Loucy (cell line): ENCODE measurements around the gene SLC39A3.

Experiments used
- H2AFZ ChIP-seq: fragments of 200-600 bp; sonication (generic); 2 replicates; pipeline ENCODE4 v1.6.0; 2016; ENCODE audit warnings: antibody characterized with exemption, mild to moderate bottlenecking, low read length, moderate library complexity
- H3F3A ChIP-seq: fragments of 200-600 bp; 2 replicates; pipeline ENCODE4 v1.6.0; 2016; ENCODE audit warnings: antibody characterized with exemption, low read depth, mild to moderate bottlenecking
- H3K27me3 ChIP-seq: fragments of 200-600 bp; sonication (generic); 2 replicates; pipeline ENCODE4 v1.6.1; 2014; ENCODE audit warnings: low read length, mild to moderate bottlenecking; ENCODE audit not compliant: insufficient read depth, poor library complexity, severe bottlenecking
- H3K36me3 ChIP-seq: fragments of 200-600 bp; sonication (generic); 2 replicates; pipeline ENCODE4 v1.6.1; 2016; ENCODE audit warnings: low read length; ENCODE audit not compliant: insufficient read depth
- H3K4me1 ChIP-seq: fragments of 200-600 bp; sonication (generic); 2 replicates; pipeline ENCODE4 v1.5.1; 2014; ENCODE audit warnings: low read length, mild to moderate bottlenecking; ENCODE audit not compliant: insufficient read depth, poor library complexity, severe bottlenecking
- H3K4me2 ChIP-seq: fragments of 200-600 bp; sonication (generic); 2 replicates; pipeline ENCODE4 v1.6.0; 2014; ENCODE audit warnings: antibody characterized with exemption, low read length, low read depth, mild to moderate bottlenecking; ENCODE audit not compliant: poor library complexity, severe bottlenecking
- H3K4me3 ChIP-seq: fragments of 200-600 bp; sonication (generic); 2 replicates; pipeline ENCODE4 v1.5.1; 2014; ENCODE audit warnings: low read length, mild to moderate bottlenecking, mixed read lengths; ENCODE audit not compliant: poor library complexity, severe bottlenecking
- H3K79me2 ChIP-seq: fragments of 200-600 bp; sonication (generic); 2 replicates; pipeline ENCODE4 v1.6.1; 2014; ENCODE audit warnings: low read length; ENCODE audit not compliant: insufficient read depth
- H3K9ac ChIP-seq: fragments of 200-600 bp; sonication (generic); 2 replicates; pipeline ENCODE4 v1.6.0; 2014; ENCODE audit warnings: mild to moderate bottlenecking, low read depth, low read length, moderate library complexity; ENCODE audit not compliant: poor library complexity, severe bottlenecking
- H3K9me2 ChIP-seq: fragments of 200-600 bp; sonication (generic); replicated peaks from 2 replicates; pipeline ENCODE4 v1.6.1; 2016; ENCODE audit warnings: low read depth, low read length, mixed read lengths
- H3K9me3 ChIP-seq: fragments of 200-600 bp; sonication (generic); 2 replicates; pipeline ENCODE4 v1.6.1; 2014; ENCODE audit warnings: mild to moderate bottlenecking, antibody characterized with exemption, low read length, low read depth; ENCODE audit not compliant: insufficient read depth
- H4K20me1 ChIP-seq: fragments of 200-600 bp; sonication (generic); 2 replicates; pipeline ENCODE4 v1.6.0; 2014; ENCODE audit warnings: antibody characterized with exemption, low read length, mild to moderate bottlenecking; ENCODE audit not compliant: insufficient read depth, poor library complexity, severe bottlenecking
- CTCF ChIP-seq: fragments of 200-600 bp; sonication (generic); conservative IDR thresholded peaks from 2 replicates; pipeline ENCODE4 v1.5.1; 2014; ENCODE audit warnings: mild to moderate bottlenecking, antibody characterized with exemption, low read length
- EZH2phosphoT487 ChIP-seq: fragments of 200-600 bp; IDR thresholded peaks from 2 replicates; pipeline ENCODE4 v1.6.1; 2018; ENCODE audit warnings: antibody characterized with exemption, mild to moderate bottlenecking, moderate library complexity, borderline replicate concordance

The SLC39A3 gene

GRCh38 chr19:2785244-2785997 lies 45.6 kb upstream of the SLC39A3 start, which contains the start of gene THOP1:
Gene THOP1, plus strand, starts transcription at chr19:2785503. Its CDS starts 160 bp downstream, at chr19:2785663.
- TF ChIP-seq CTCF = no peak
- no peak for TF ChIP-seq EZH2phosphoT487
- no peaks in the 10 kb centered on the region for H3K36me3 ChIP-seq
- H3K4me2 ChIP-seq = peak within 1 kb of the TSS; percentile 95
- H2AFZ ChIP-seq = peak within 1 kb of the TSS; percentile 84
- H3K9me2 ChIP-seq = no peaks in the 10 kb centered on the region
- peak within 1 kb of the TSS; percentile 97 for H3K9ac ChIP-seq
- H3K79me2 ChIP-seq = peaks cover 72% of the 10 kb centered on the region
- H3K4me1 ChIP-seq = peaks cover 29% of the 10 kb centered on the region
- no peaks in the 10 kb centered on the region for H3F3A ChIP-seq
- H4K20me1 ChIP-seq = peaks cover 23% of the 10 kb centered on the region
- no peaks in the 10 kb centered on the region for H3K9me3 ChIP-seq
- H3K27me3 ChIP-seq = no peaks in the 10 kb centered on the region
- H3K4me3 ChIP-seq = peak within 1 kb of the TSS; percentile 100

- TF ChIP-seq EZH2phosphoT487 (no peak), CTCF (no peak)
- H3K9me3 ChIP-seq = no peaks in the 10 kb centered on the region
- H3F3A ChIP-seq = no peaks in the 10 kb centered on the region
- no peaks in the 10 kb centered on the region for H3K36me3 ChIP-seq
- H3K4me2 ChIP-seq = peak overlapping the region; percentile 76
- peak overlapping the region; percentile 49 for H3K9ac ChIP-seq
- H3K9me2 ChIP-seq = no peaks in the 10 kb centered on the region
- peak overlapping the region; percentile 75 for H2AFZ ChIP-seq
- H3K4me1 ChIP-seq = peaks cover 36% of the 10 kb centered on the region
- no peaks in the 10 kb centered on the region for H3K27me3 ChIP-seq
- H3K79me2 ChIP-seq = peaks cover 78% of the 10 kb centered on the region
- peak overlapping the region; percentile 89 for H3K4me3 ChIP-seq
- H4K20me1 ChIP-seq = peaks cover 38% of the 10 kb centered on the region
Observed at GRCh38 chr19:2783781-2784145, 43.9 kb upstream of the SLC39A3 start.

- Histone ChIP-seq H3K9ac (peak within 1 kb of the TSS; percentile 94), H3K4me3 (peak within 1 kb of the TSS; percentile 89), H3K4me1 (peaks cover 38% of the 10 kb centered on the region), H3K9me2 (no peaks in the 10 kb centered on the region), H3K4me2 (peak within 1 kb of the TSS; percentile 76), H3K36me3 (no peaks in the 10 kb centered on the region), H3K27me3 (no peaks in the 10 kb centered on the region), H3F3A (no peaks in the 10 kb centered on the region), H4K20me1 (peaks cover 44% of the 10 kb centered on the region), H2AFZ (peak within 1 kb of the TSS; percentile 75), H3K79me2 (peaks cover 78% of the 10 kb centered on the region), H3K9me3 (no peaks in the 10 kb centered on the region)
- TF ChIP-seq EZH2phosphoT487 (no peak), CTCF (peak; percentile 38; the same call in 1 of the 2 replicates)
Observed at GRCh38 chr19:2782936-2783780, 43.3 kb upstream of the SLC39A3 start, which contains the start of gene SGTA. Gene SGTA, minus strand, starts transcription at chr19:2783273. Its CDS starts 14,205 bp downstream, at chr19:2769068.
